K562 (cell line): ENCODE data around the gene CCSER1. TPM values are rescaled to one million over a fixed set of nuclear protein-coding genes. Genes with fewer than 3 reads are reported as not detected.
A peak's percentile ranks its signal among the peaks of the same experiment; 100 is the strongest.

Source experiments
- ATAC-seq: fragments of 200-7000 bp; cut with Tn5 transposase; 3 replicates; pipeline ENCODE4 v1.9.1; 2020; ENCODE audit warnings: moderate library complexity
- BruUV-seq: library from RNA; stranded (reverse); fragments of 400-500 nt; replicated peaks from 2 replicates; lab custom pipeline; 2021; lab: Mats Ljungman, UMichigan
- CTCF ChIA-PET: fragments of 300-600 bp; formaldehyde crosslinking; extraction: SDS; loops from one replicate; lab custom pipeline; 2021; ENCODE audit warnings: low intra/inter-chr PET ratio; lab: Yijun Ruan, JAX
- POLR2A ChIA-PET: fragments of 300-600, 350-650 bp; sonication (Branson Sonifier 250); formaldehyde crosslinking; extraction: SDS; loops from one replicate; lab custom pipeline; 2021; ENCODE audit warnings: antibody characterized with exemption, inconsistent platforms; lab: Yijun Ruan, JAX
- DNase-seq, 4 experiments: peaks; one replicate each; pipeline versions ENCODE4 v3.0.0 to v3.0.0-alpha.2; 2011 to 2018; ENCODE audit warnings: low spot score in 3 of 4, mixed read lengths in 3 of 4; ENCODE audit errors: extremely low read depth in 1 of 4
- FAIRE-seq: peaks from 2 replicates; lab custom pipeline; 2011; peaks lifted over from hg19 to GRCh38; lab: Jason Lieb, UNC
- H2AFZ ChIP-seq: 2 replicates; pipeline ENCODE4 v1.6.0; 2011; ENCODE audit warnings: low read depth, low read length, control low read depth, inconsistent platforms
- H3K27ac ChIP-seq: fragments of 200-600 bp; 3 replicates; pipeline ENCODE4 v1.8.0; 2011; ENCODE audit warnings: low read depth, mild to moderate bottlenecking, control low read depth, inconsistent platforms, low read length, moderate library complexity, mixed read lengths; ENCODE audit errors: extremely low read depth
- H3K27me3 ChIP-seq, 2 experiments: fragments of 300-600 bp in 1 of 2; 2 replicates in 1 of 2; 3 replicates in 1 of 2; pipeline versions ENCODE4 v1.6.0 to v1.8.0; 2011; ENCODE audit warnings: inconsistent platforms in 2 of 2, low read length in 2 of 2, mild to moderate bottlenecking in 1 of 2, mixed read lengths in 1 of 2, moderate library complexity in 1 of 2; ENCODE audit not compliant: control insufficient read depth in 2 of 2, insufficient read depth in 2 of 2
- H3K36me3 ChIP-seq: fragments of 300-600 bp; 3 replicates; pipeline ENCODE4 v1.8.0; 2011; ENCODE audit warnings: mild to moderate bottlenecking, low read length, inconsistent platforms; ENCODE audit not compliant: control insufficient read depth, insufficient read depth
- H3K4me1 ChIP-seq, 2 experiments: fragments of 200-600 bp in 1 of 2; replicated peaks in 1 of 2; 2 replicates in 1 of 2; 3 replicates in 1 of 2; pipeline versions ENCODE4 v1.5.1 to v1.8.0; 2011; ENCODE audit warnings: inconsistent platforms in 2 of 2, low read length in 2 of 2, mild to moderate bottlenecking in 1 of 2, mixed read lengths in 1 of 2, moderate library complexity in 1 of 2; ENCODE audit not compliant: control insufficient read depth in 2 of 2, insufficient read depth in 2 of 2
- H3K4me2 ChIP-seq: 2 replicates; pipeline ENCODE4 v1.6.1; 2011; ENCODE audit warnings: low read length, control low read depth, inconsistent platforms, mixed read lengths; ENCODE audit not compliant: insufficient read depth
- H3K4me3 ChIP-seq: fragments of 200-600 bp; sonication (generic), shearing (Covaris generic); 2 replicates; pipeline ENCODE4 v1.5.1; 2016; ENCODE audit warnings: control low read depth, inconsistent platforms
- H3K79me2 ChIP-seq: fragments of 200-600 bp; 3 replicates; pipeline ENCODE4 v1.8.0; 2011; ENCODE audit warnings: low read length, inconsistent platforms; ENCODE audit not compliant: control insufficient read depth, insufficient read depth
- H3K9ac ChIP-seq, 2 experiments: 2 replicates each; pipeline versions ENCODE4 v1.6.0 to v1.6.1; 2011; ENCODE audit warnings: low read depth in 2 of 2, low read length in 2 of 2, control low read depth in 1 of 2, inconsistent platforms in 1 of 2, mild to moderate bottlenecking in 1 of 2, mixed read lengths in 1 of 2; ENCODE audit not compliant: insufficient read depth in 1 of 2
- H3K9me1 ChIP-seq: one replicate; pipeline ENCODE4 v1.6.0; 2011; ENCODE audit warnings: inconsistent platforms, mild to moderate bottlenecking, low read length, moderate library complexity; ENCODE audit not compliant: control insufficient read depth, insufficient read depth
- H3K9me3 ChIP-seq: replicated peaks from 2 replicates; pipeline ENCODE4 v1.5.1; 2011; ENCODE audit warnings: low read depth, low read length, inconsistent platforms; ENCODE audit not compliant: control insufficient read depth, insufficient read depth
- H4K20me1 ChIP-seq: replicated peaks from 2 replicates; pipeline ENCODE4 v1.6.1; 2011; ENCODE audit warnings: low read length, inconsistent platforms, mixed read lengths; ENCODE audit not compliant: control insufficient read depth, insufficient read depth
- CHD2 ChIP-seq: IDR thresholded peaks from 2 replicates; pipeline ENCODE4 v1.6.1; 2011; ENCODE audit warnings: low read depth, low read length
- PHF20 ChIP-seq: fragments of 450-650 bp; IDR thresholded peaks from 2 replicates; pipeline ENCODE4 v1.6.1; 2018; ENCODE audit not compliant: partially characterized antibody
- POLR3G ChIP-seq: IDR thresholded peaks from 2 replicates; pipeline ENCODE4 v1.6.1; 2011; ENCODE audit not compliant: insufficient read length, insufficient replicate concordance; ENCODE audit errors: extremely low read depth
- RAD21 ChIP-seq, 2 experiments: fragments of 250-450 bp in 1 of 2; fragments of 450-650 bp in 1 of 2; sonication (Bioruptor Pico) in 1 of 2; formaldehyde crosslinking in 1 of 2; IDR thresholded peaks in 1 of 2; conservative IDR thresholded peaks in 1 of 2; 2 replicates each; pipeline versions ENCODE4 v1.4.0 to v1.8.0; 2020 to 2022; ENCODE audit warnings: mild to moderate bottlenecking in 2 of 2, moderate library complexity in 1 of 2
- RERE ChIP-seq: sonication (generic); formaldehyde crosslinking; IDR thresholded peaks from 2 replicates; pipeline ENCODE4 v1.8.0; 2023; ENCODE audit warnings: missing genetic modification reagents, mild to moderate bottlenecking, borderline replicate concordance
- SMAD1 ChIP-seq: fragments of 150-350 bp; IDR thresholded peaks from 2 replicates; pipeline ENCODE4 v1.6.1; 2014; ENCODE audit warnings: low read length, low read depth; ENCODE audit not compliant: partially characterized antibody
- SMC3 ChIP-seq: conservative IDR thresholded peaks from 2 replicates; pipeline ENCODE4 v1.6.1; 2011; ENCODE audit warnings: low read depth, low read length, improper control_type of control experiment; ENCODE audit not compliant: insufficient read depth
- WGBS: fragments of 100-300 bp; shearing (Covaris generic); methylation state at CpG from one replicate; pipeline ENCODE4 v1.1.6; 2016; ENCODE audit warnings: low coverage, mixed read lengths; ENCODE audit not compliant: insufficient coverage; ENCODE audit errors: missing lambda C conversion rate; 5-methylcytosine and 5-hydroxymethylcytosine counted together
- in situ Hi-C: fragments of 300-500 bp; cut with MboI; formaldehyde crosslinking; loops from 4 replicates; pipeline ENCODE4 v1.15.0; 2018; ENCODE audit warnings: inconsistent platforms, mixed read lengths
- intact Hi-C: fragments of 100-400 bp; cut with micrococcal nuclease; formaldehyde crosslinking; loops from 2 replicates; pipeline ENCODE4 v1.14.2; 2022
- polyA plus RNA-seq, 8 experiments: library from polyadenylated mRNA; depleted of rRNA in 4 of 8; stranded (reverse) in 5 of 8; unstranded in 3 of 8; fragments of >200 nt; fragmentation: Nextera tagmentation in 2 of 8; fragmentation: Illumina TruSeq in 1 of 8; extraction: Ambion mirVana in 2 of 8; extraction: Trizol in 1 of 8; gene quantifications; 2 replicates each; pipeline versions ENCODE4 v1.2.1 to v1.2.3, GENCODE V29; 2011 to 2014; ENCODE audit warnings: inconsistent platforms in 1 of 8, missing spikeins in 1 of 8
- total RNA-seq, 7 experiments: library from RNA; depleted of rRNA in 6 of 7; stranded (reverse); fragments of >200 nt in 6 of 7; fragmentation: Illumina TruSeq in 2 of 7; extraction: Trizol in 2 of 7; gene quantifications; 2 replicates each; pipeline versions ENCODE4 v1.2.1 to v1.2.3, GENCODE V29; 2011 to 2021; ENCODE audit warnings: low replicate concordance in 1 of 7

Gene CCSER1
- total and polyA plus RNA-seq, 9 of the 15 experiments (the other 6 are each of a cell fraction or from before 2014, with no cell fraction given), result not detected

- Histone ChIP-seq H3K9me3 (no peaks in the 10 kb centered on the region), H3K9me1 (no peaks in the 10 kb centered on the region), H3K27me3 (no peaks in the 10 kb centered on the region), H2AFZ (no peak overlapping the region), H3K9ac (no peak overlapping the region), H3K4me2 (no peak overlapping the region), H3K36me3 (no peaks in the 10 kb centered on the region), H3K27ac (no peak overlapping the region), H3K4me1 (no peaks in the 10 kb centered on the region), H4K20me1 (no peaks in the 10 kb centered on the region), H3K79me2 (no peaks in the 10 kb centered on the region), H3K4me3 (no peak overlapping the region)
- peak in 1 of 4 experiments; percentile 1 for DNase-seq
- ChIA-PET POLR2A (no interaction called here), CTCF (no interaction called here)
- intact Hi-C loops (no loop called here), in situ Hi-C loops (no loop called here)
- 4% methylated on average over 2 of the region's 2 CpGs for WGBS
- no peak for TF ChIP-seq PHF20
- 0 out of 4 replicates have a peak, but pooled peaks of 1 of the 2 experiments have one; percentile 7 for TF ChIP-seq RAD21 (CRISPR knock-in tag; conservative IDR thresholded peaks at IDR 0.05 in 1 of 2, IDR thresholded peaks at IDR 0.05 in 1 of 2)
- ATAC-seq, result no peak
- no peak for FAIRE-seq
- no TSS peak for BruUV-seq
These were observed 292.0 kb downstream of the CCSER1 start for GRCh38 chr4:90419124-90419711.

GRCh38 chr4:90421161-90421560, 294.0 kb downstream of the CCSER1 start:
- H3K4me3 ChIP-seq, result no peak overlapping the region
- CTCF ChIA-PET, result no interaction called here
- intact Hi-C loops, result no loop called here
- in situ Hi-C loops, result no loop called here
- no peak overlapping the region for H2AFZ ChIP-seq
- no peak overlapping the region for H3K9ac ChIP-seq
- BruUV-seq, result no TSS peak
- H3K4me1 ChIP-seq, result no peaks in the 10 kb centered on the region
- H3K36me3 ChIP-seq, result no peaks in the 10 kb centered on the region
- TF ChIP-seq SMAD1 (no peak), RERE (CRISPR knock-in tag) (no peak), SMC3 (no peak), POLR3G (no peak), CHD2 (no peak)
- TF ChIP-seq, all 486 proteins: peak for 0
- no peak for ATAC-seq
- no peak for DNase-seq
- no peak overlapping the region for H3K27ac ChIP-seq
- WGBS, result 0% methylated on average over 2 of the region's 2 CpGs
- no peak for FAIRE-seq
- H3K9me1 ChIP-seq, result no peaks in the 10 kb centered on the region
- no peaks in the 10 kb centered on the region for H4K20me1 ChIP-seq
- no peaks in the 10 kb centered on the region for H3K27me3 ChIP-seq
- no peaks in the 10 kb centered on the region for H3K9me3 ChIP-seq
- no peak overlapping the region for H3K4me2 ChIP-seq
- no peaks in the 10 kb centered on the region for H3K79me2 ChIP-seq
- POLR2A ChIA-PET, result no interaction called here
